Measurements from ENCODE around the gene SYNDIG1L. TPM values are rescaled to one million over a fixed set of nuclear protein-coding genes. Genes with fewer than 3 reads are reported as not detected.

The SYNDIG1L gene
- total and polyA plus RNA-seq, 4 donors, result 0.08 TPM; not detected in 3

- no peak for TF ChIP-seq GABPA (IDR thresholded peaks at IDR 0.05 in 1 of 2, conservative IDR thresholded peaks at IDR 0.05 in 1 of 2)
- no peak for TF ChIP-seq EGR1 (IDR thresholded peaks at IDR 0.05; ENCODE audit: low read depth in 2 of 2)
These were observed 46.6 kb upstream of the SYNDIG1L start (continued) for GRCh38 chr14:74472601-74473000.

GRCh38 chr14:74469548-74470518 is 43.8 kb upstream of the SYNDIG1L start:
- no peak overlapping the region for H3K27ac ChIP-seq (ENCODE audit: low read depth in 1 of 2, low read length in 2 of 2)
- no peaks in the 10 kb centered on the region for H3K27me3 ChIP-seq (ENCODE audit: control insufficient read depth in 4 of 4, insufficient read depth in 4 of 4, low read length in 3 of 4)
- no peak for TF ChIP-seq FOXA1 (IDR thresholded peaks at IDR 0.05)
- no peak for TF ChIP-seq RAD21 (IDR thresholded peaks at IDR 0.05)
- TF ChIP-seq MAX (IDR thresholded peaks at IDR 0.05), result no peak
- no peak for TF ChIP-seq GABPA (IDR thresholded peaks at IDR 0.05 in 1 of 2, conservative IDR thresholded peaks at IDR 0.05 in 1 of 2)
- TF ChIP-seq HNF4G (IDR thresholded peaks at IDR 0.05), result no peak
- no peak for TF ChIP-seq FOXA2 (IDR thresholded peaks at IDR 0.05)
- TF ChIP-seq JUND (IDR thresholded peaks at IDR 0.05), result no peak
- TF ChIP-seq RXRA (IDR thresholded peaks at IDR 0.05), result no peak
- TF ChIP-seq SP1 (IDR thresholded peaks at IDR 0.05), result no peak
- TF ChIP-seq HNF4A (conservative IDR thresholded peaks at IDR 0.05), result no peak
- TF ChIP-seq EGR1 (IDR thresholded peaks at IDR 0.05; ENCODE audit: low read depth in 2 of 2), result no peak
- TF ChIP-seq ZBTB33 (IDR thresholded peaks at IDR 0.05), result no peak
- H3K4me1 ChIP-seq (ENCODE audit: control insufficient read depth in 4 of 4, insufficient read depth in 4 of 4, low read length in 3 of 4), result no peaks in the 10 kb centered on the region
- peaks cover 0 to 6% (median 2%) of the 10 kb centered on the region in 4 donors for H3K36me3 ChIP-seq (ENCODE audit: control insufficient read depth in 4 of 4, insufficient read depth in 3 of 4, low read depth in 1 of 4, low read length in 3 of 4)
- 84% methylated on average over 7 of the region's 7 CpGs for WGBS
- H3K4me3 ChIP-seq (ENCODE audit: low read depth in 1 of 3, low read length in 3 of 3), result no peak overlapping the region
- no peak overlapping the region for H3K9ac ChIP-seq (ENCODE audit: low read depth in 1 of 2, low read length in 2 of 2)
- no peak for DNase-seq (ENCODE audit: low spot score)
- no peaks in the 10 kb centered on the region for H3K9me3 ChIP-seq (ENCODE audit: control insufficient read depth in 4 of 4, low read length in 3 of 4)

- 95% methylated on average over 3 of the region's 3 CpGs for WGBS
- H3K4me3 ChIP-seq (ENCODE audit: low read depth in 1 of 3, low read length in 3 of 3), result no peak overlapping the region
- no peak overlapping the region for H3K27ac ChIP-seq (ENCODE audit: low read depth in 1 of 2, low read length in 2 of 2)
- TF ChIP-seq RAD21 (IDR thresholded peaks at IDR 0.05) (no peak), ATF3 (IDR thresholded peaks at IDR 0.05) (no peak), YY1 (IDR thresholded peaks at IDR 0.05) (no peak), FOXA2 (IDR thresholded peaks at IDR 0.05) (no peak), GABPA (IDR thresholded peaks at IDR 0.05 in 1 of 2, conservative IDR thresholded peaks at IDR 0.05 in 1 of 2) (no peak), RXRA (IDR thresholded peaks at IDR 0.05) (no peak), SP1 (IDR thresholded peaks at IDR 0.05) (no peak), FOXA1 (IDR thresholded peaks at IDR 0.05) (no peak), EGR1 (IDR thresholded peaks at IDR 0.05; ENCODE audit: low read depth in 2 of 2) (no peak), NR2F2 (IDR thresholded peaks at IDR 0.05) (no peak), TAF1 (conservative IDR thresholded peaks at IDR 0.05) (no peak), HNF4A (conservative IDR thresholded peaks at IDR 0.05) (no peak)
- no peak overlapping the region for H3K9ac ChIP-seq (ENCODE audit: low read depth in 1 of 2, low read length in 2 of 2)
- no peaks in the 10 kb centered on the region for H3K4me1 ChIP-seq (ENCODE audit: control insufficient read depth in 4 of 4, insufficient read depth in 4 of 4, low read length in 3 of 4)
- DNase-seq (ENCODE audit: low spot score), result no peak
- H3K27me3 ChIP-seq (ENCODE audit: control insufficient read depth in 4 of 4, insufficient read depth in 4 of 4, low read length in 3 of 4), result no peaks in the 10 kb centered on the region
- peaks cover 0 to 2% (median 0%) of the 10 kb centered on the region in 4 donors for H3K36me3 ChIP-seq (ENCODE audit: control insufficient read depth in 4 of 4, insufficient read depth in 3 of 4, low read depth in 1 of 4, low read length in 3 of 4)
- no peaks in the 10 kb centered on the region for H3K9me3 ChIP-seq (ENCODE audit: control insufficient read depth in 4 of 4, low read length in 3 of 4)
These were observed 42.5 kb upstream of the SYNDIG1L start for GRCh38 chr14:74468513-74468912.
